ENCODE results near the gene CDC42BPB. TPM values are rescaled to one million over a fixed set of nuclear protein-coding genes. Genes with fewer than 3 reads are reported as not detected.

The CDC42BPB gene
- total RNA-seq, 1 donor from 2014 or later: 55.0 TPM

DNA sequence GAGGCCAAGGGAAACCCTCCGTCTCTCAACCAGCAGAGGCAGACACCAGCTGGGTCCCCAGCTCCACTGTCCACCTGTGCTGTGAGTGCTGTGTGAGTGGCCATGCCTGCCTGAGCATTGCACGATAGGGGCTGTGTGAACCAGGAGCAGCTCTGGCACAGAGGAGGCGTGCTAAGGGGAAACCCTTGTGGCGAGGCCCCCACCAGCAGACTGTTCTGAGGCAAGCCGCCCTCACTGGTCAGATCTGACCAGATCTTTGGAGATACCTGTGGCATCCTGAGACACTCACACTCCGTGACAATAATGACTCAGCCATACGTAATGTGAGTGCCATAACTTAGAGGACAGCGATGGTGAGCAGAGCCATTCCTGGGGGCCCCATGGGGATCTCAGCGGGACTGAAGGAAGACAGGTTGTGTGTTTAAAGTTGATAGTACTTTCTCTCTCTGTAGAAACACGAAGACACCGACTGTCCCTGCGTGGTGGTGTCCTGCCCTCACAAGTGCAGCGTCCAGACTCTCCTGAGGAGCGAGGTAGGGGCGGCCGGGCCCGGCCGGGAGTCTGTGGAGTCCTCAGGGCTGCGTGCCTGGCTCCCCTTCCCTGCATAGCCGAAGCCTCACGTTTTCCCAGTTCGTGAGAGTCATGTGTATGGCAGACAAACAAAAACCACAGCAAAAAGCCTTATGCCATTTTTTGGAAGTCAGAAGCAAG is 171.5 kb downstream of the CDC42BPB start:
- DNase-seq (ENCODE audit: low read depth) (no peak), FAIRE-seq (no peak)
- TF ChIP-seq, protein P1, sequence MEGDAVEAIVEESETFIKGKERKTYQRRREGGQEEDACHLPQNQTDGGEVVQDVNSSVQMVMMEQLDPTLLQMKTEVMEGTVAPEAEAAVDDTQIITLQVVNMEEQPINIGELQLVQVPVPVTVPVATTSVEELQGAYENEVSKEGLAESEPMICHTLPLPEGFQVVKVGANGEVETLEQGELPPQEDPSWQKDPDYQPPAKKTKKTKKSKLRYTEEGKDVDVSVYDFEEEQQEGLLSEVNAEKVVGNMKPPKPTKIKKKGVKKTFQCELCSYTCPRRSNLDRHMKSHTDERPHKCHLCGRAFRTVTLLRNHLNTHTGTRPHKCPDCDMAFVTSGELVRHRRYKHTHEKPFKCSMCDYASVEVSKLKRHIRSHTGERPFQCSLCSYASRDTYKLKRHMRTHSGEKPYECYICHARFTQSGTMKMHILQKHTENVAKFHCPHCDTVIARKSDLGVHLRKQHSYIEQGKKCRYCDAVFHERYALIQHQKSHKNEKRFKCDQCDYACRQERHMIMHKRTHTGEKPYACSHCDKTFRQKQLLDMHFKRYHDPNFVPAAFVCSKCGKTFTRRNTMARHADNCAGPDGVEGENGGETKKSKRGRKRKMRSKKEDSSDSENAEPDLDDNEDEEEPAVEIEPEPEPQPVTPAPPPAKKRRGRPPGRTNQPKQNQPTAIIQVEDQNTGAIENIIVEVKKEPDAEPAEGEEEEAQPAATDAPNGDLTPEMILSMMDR (IDR thresholded peaks at IDR 0.05; ENCODE audit: insufficient read depth, low read length, severe bottlenecking): no peak
- H3K36me3 ChIP-seq (ENCODE audit: control insufficient read depth, insufficient read depth, low read length): peaks cover 8% of the 10 kb centered on the region
- H3K4me3 ChIP-seq (ENCODE audit: low read depth, low read length): no peak overlapping the region
- H3K27me3 ChIP-seq (ENCODE audit: control insufficient read depth, insufficient read depth, low read length): no peaks in the 10 kb centered on the region

DNA sequence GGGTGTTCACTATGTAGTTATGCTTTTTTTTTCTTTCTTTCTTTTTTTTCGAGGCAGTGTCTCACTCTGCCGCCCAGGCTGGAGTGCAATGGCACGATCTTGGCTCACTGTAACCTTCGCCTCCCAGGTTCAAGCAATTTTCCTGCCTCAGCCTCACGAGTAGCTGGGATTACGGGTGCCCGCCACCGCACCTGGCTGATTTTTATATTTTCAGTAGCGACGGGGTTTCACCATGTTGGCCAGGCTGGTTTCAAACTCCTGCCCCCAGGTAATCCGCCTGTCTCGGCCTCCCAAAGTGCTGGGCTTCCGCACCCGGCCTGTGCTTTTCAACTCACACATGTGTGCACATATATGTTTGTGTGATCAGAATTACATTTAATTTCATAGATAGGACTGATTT is 173.8 kb downstream of the CDC42BPB start:
- DNase-seq (ENCODE audit: low read depth): no peak
- peaks cover 6% of the 10 kb centered on the region for H3K36me3 ChIP-seq (ENCODE audit: control insufficient read depth, insufficient read depth, low read length)
- TF ChIP-seq, protein P1 (IDR thresholded peaks at IDR 0.05; ENCODE audit: insufficient read depth, low read length, severe bottlenecking): no peak
- no peak for FAIRE-seq
- no peaks in the 10 kb centered on the region for H3K27me3 ChIP-seq (ENCODE audit: control insufficient read depth, insufficient read depth, low read length)
- H3K4me3 ChIP-seq (ENCODE audit: low read depth, low read length): no peak overlapping the region

- no peak for FAIRE-seq
- Histone ChIP-seq H3K36me3 (ENCODE audit: control insufficient read depth, insufficient read depth, low read length) (peaks cover 6% of the 10 kb centered on the region), H3K27me3 (ENCODE audit: control insufficient read depth, insufficient read depth, low read length) (no peaks in the 10 kb centered on the region), H3K4me3 (ENCODE audit: low read depth, low read length) (no peak overlapping the region)
- TF ChIP-seq, protein P1 (IDR thresholded peaks at IDR 0.05; ENCODE audit: insufficient read depth, low read length, severe bottlenecking): no peak
- no peak for DNase-seq (ENCODE audit: low read depth)
Measured at GRCh38 chr14:102883089-102883541, 174.2 kb downstream of the CDC42BPB start.

Other genes with a start within 250 kb of the CDC42BPB start
- gene AMN, start 134.9 kb downstream of the CDC42BPB start, total RNA-seq: 4.2 and 6.5 TPM in 2 replicates
- not detected in 2 replicates for gene LBHD2, start 26.7 kb upstream of the CDC42BPB start, total RNA-seq
- gene EXOC3L4, start 37.2 kb upstream of the CDC42BPB start, total RNA-seq: 0.26 TPM in 1 of 2 replicates, not detected in the other
- gene TNFAIP2, start 65.9 kb upstream of the CDC42BPB start, total RNA-seq: 5.3 and 21.1 TPM in 2 replicates

Measured in bronchial epithelial cell (primary cell).